K562 (cell line): ENCODE results near the gene PRKCE. TPM values are rescaled to one million over a fixed set of nuclear protein-coding genes. Genes with fewer than 3 reads are reported as not detected.

Source experiments
- CXXC5 ChIP-seq: fragments of 250-450 bp; sonication (Bioruptor Pico); IDR thresholded peaks from 2 replicates; pipeline ENCODE4 v1.8.0; 2022; ENCODE audit warnings: inconsistent platforms, mild to moderate bottlenecking, moderate library complexity
- FOXA1 ChIP-seq: fragments of 450-650 bp; IDR thresholded peaks from 2 replicates; pipeline ENCODE4 v1.6.1; 2016; ENCODE audit warnings: mild to moderate bottlenecking, borderline replicate concordance
- RBM15 ChIP-seq: fragments of 200-400 bp; formaldehyde crosslinking; IDR thresholded peaks from 2 replicates; pipeline ENCODE4 v1.6.1; 2018; ENCODE audit warnings: mild to moderate bottlenecking, low read length, moderate library complexity; ENCODE audit not compliant: insufficient read depth
- TAL1 ChIP-seq: fragments of 450-650 bp; IDR thresholded peaks from 2 replicates; pipeline ENCODE4 v1.6.1; 2016; ENCODE audit warnings: mild to moderate bottlenecking
- TCF3 ChIP-seq: sonication (generic); formaldehyde crosslinking; IDR thresholded peaks from 2 replicates; pipeline ENCODE4 v1.4.0; 2020; ENCODE audit warnings: mild to moderate bottlenecking, missing genetic modification reagents
- ZBTB7A ChIP-seq: IDR thresholded peaks from 2 replicates; pipeline ENCODE4 v1.6.1; 2011; ENCODE audit warnings: low read depth, mild to moderate bottlenecking, low read length, moderate library complexity, borderline replicate concordance; ENCODE audit not compliant: control insufficient read depth
- ZBTB8A ChIP-seq: fragments of 450-650 bp; IDR thresholded peaks from 2 replicates; pipeline ENCODE4 v1.6.1; 2018; ENCODE audit warnings: mild to moderate bottlenecking, moderate library complexity; ENCODE audit not compliant: partially characterized antibody
- ZEB2 ChIP-seq: fragments of 450-650 bp; IDR thresholded peaks from 2 replicates; pipeline ENCODE4 v1.6.1; 2016
- ZNF79 ChIP-seq: fragments of 250-450 bp; sonication (Bioruptor Pico); IDR thresholded peaks from 2 replicates; pipeline ENCODE4 v1.4.0; 2020; ENCODE audit warnings: low read depth, mild to moderate bottlenecking, moderate library complexity
- polyA plus RNA-seq, 8 experiments: library from polyadenylated mRNA; depleted of rRNA in 4 of 8; stranded (reverse) in 5 of 8; unstranded in 3 of 8; fragments of >200 nt; fragmentation: Nextera tagmentation in 2 of 8; fragmentation: Illumina TruSeq in 1 of 8; extraction: Ambion mirVana in 2 of 8; extraction: Trizol in 1 of 8; gene quantifications; 2 replicates each; pipeline versions ENCODE4 v1.2.1 to v1.2.3, GENCODE V29; 2011 to 2014; ENCODE audit warnings: inconsistent platforms in 1 of 8, missing spikeins in 1 of 8
- total RNA-seq, 7 experiments: library from RNA; depleted of rRNA in 6 of 7; stranded (reverse); fragments of >200 nt in 6 of 7; fragmentation: Illumina TruSeq in 2 of 7; extraction: Trizol in 2 of 7; gene quantifications; 2 replicates each; pipeline versions ENCODE4 v1.2.1 to v1.2.3, GENCODE V29; 2011 to 2021; ENCODE audit warnings: low replicate concordance in 1 of 7
- TF ChIP-seq, protein P1 (sequence below): fragments of 450-650 bp; formaldehyde crosslinking; IDR thresholded peaks from 2 replicates; pipeline ENCODE4 v1.4.0; 2020; ENCODE audit warnings: mild to moderate bottlenecking, mixed read lengths
- TF ChIP-seq, protein P2 (sequence below): IDR thresholded peaks from 3 replicates; pipeline ENCODE4 v1.6.1; 2011; ENCODE audit warnings: borderline replicate concordance, mild to moderate bottlenecking; ENCODE audit not compliant: insufficient read length, insufficient read depth
- TF ChIP-seq, protein P3 (sequence below), 3 experiments: fragments of 200-800 bp in 1 of 3; fragments of 250-450 bp in 1 of 3; fragments of 450-650 bp in 1 of 3; sonication (Bioruptor Pico) in 1 of 3; sonication (Bioruptor generic) in 1 of 3; formaldehyde crosslinking in 1 of 3; IDR thresholded peaks; 2 replicates each; pipeline versions ENCODE4 v1.6.1 to v1.8.0; 2016 to 2022; ENCODE audit warnings: mild to moderate bottlenecking in 2 of 3, missing genetic modification characterization in 2 of 3, missing compliant biosample characterization in 1 of 3, moderate library complexity in 1 of 3
- TF ChIP-seq, protein P4 (sequence below): fragments of 450-650 bp; conservative IDR thresholded peaks from 2 replicates; pipeline ENCODE4 v1.6.1; 2016; ENCODE audit warnings: missing genetic modification characterization, low read depth, mild to moderate bottlenecking, missing compliant biosample characterization, moderate library complexity
- TF ChIP-seq, protein P5 (sequence below), 2 experiments: fragments of 450-650 bp in 1 of 2; IDR thresholded peaks; 2 replicates each; pipeline ENCODE4 v1.6.1; 2011 to 2017; ENCODE audit warnings: low read depth in 2 of 2, antibody characterized with exemption in 1 of 2, borderline replicate concordance in 1 of 2, low read length in 1 of 2, mild to moderate bottlenecking in 1 of 2, mixed read lengths in 1 of 2; ENCODE audit not compliant: control insufficient read depth in 1 of 2

PRKCE gene
- total and polyA plus RNA-seq, 9 of the 15 experiments (the other 6 are each of a cell fraction or from before 2014, with no cell fraction given), result 0.06 to 1.0 (median 0.22) TPM; not detected in 1

DNA sequence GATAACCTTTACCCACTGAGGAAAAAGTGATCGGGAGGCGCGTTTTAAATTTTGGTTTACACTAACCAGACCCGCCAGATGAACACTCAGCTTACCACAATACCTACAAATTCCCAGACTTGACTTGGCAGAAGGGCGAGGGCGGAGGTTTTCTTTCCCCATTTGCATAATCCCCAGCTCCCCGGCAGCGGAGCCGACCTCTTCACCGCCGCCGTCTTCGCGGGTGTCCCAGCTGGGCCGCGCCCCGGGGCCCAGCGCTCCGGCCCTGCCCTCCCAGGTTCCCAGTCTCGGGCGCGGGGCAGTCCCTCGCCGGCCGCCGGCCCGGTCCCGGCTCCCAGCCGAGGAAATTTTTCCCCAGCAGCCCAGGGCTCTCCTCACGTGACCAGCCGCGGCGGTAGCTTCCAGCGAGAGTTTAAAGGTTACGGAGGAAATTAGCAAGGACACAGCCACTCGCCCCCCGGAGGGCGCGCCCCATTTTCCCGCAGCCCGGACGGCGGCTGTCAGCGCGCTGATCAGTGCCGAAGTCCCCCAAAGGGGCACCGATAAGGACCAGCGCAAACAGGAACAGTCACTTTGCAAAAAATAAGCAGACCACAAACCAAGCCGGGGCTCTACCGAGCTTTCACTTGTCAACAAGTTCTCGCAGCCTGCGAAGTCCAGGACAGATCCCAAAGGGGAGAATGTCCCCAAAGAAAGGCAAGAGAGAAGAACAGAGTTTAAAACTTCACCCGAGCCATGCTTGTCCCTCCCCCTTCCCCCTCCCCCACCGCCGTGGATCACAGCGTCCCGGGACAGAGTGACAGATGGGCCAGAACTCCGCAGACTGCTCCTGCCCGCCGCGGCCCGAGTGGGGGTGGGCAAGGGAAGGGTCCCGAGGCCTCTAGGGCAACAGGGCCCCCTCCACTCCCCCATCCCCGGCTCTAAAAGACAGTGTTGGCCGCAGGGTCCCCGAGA, 1.3 kb upstream of the PRKCE start (continued):
- TF ChIP-seq, protein P1, sequence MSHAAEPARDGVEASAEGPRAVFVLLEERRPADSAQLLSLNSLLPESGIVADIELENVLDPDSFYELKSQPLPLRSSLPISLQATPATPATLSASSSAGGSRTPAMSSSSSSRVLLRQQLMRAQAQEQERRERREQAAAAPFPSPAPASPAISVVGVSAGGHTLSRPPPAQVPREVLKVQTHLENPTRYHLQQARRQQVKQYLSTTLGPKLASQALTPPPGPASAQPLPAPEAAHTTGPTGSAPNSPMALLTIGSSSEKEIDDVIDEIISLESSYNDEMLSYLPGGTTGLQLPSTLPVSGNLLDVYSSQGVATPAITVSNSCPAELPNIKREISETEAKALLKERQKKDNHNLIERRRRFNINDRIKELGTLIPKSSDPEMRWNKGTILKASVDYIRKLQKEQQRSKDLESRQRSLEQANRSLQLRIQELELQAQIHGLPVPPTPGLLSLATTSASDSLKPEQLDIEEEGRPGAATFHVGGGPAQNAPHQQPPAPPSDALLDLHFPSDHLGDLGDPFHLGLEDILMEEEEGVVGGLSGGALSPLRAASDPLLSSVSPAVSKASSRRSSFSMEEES, result peak; percentile 94
- TF ChIP-seq RBM15 (no peak), ZBTB8A (no peak), ZEB2 (no peak), TAL1 (no peak), ZNF79 (CRISPR knock-in tag) (no peak), TCF3 (no peak), CXXC5 (peak; percentile 57), FOXA1 (no peak), ZBTB7A (peak; percentile 57; the same call in 1 of the 2 replicates)
- TF ChIP-seq, protein P2, sequence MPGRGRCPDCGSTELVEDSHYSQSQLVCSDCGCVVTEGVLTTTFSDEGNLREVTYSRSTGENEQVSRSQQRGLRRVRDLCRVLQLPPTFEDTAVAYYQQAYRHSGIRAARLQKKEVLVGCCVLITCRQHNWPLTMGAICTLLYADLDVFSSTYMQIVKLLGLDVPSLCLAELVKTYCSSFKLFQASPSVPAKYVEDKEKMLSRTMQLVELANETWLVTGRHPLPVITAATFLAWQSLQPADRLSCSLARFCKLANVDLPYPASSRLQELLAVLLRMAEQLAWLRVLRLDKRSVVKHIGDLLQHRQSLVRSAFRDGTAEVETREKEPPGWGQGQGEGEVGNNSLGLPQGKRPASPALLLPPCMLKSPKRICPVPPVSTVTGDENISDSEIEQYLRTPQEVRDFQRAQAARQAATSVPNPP, result no peak
- TF ChIP-seq, protein P3, sequence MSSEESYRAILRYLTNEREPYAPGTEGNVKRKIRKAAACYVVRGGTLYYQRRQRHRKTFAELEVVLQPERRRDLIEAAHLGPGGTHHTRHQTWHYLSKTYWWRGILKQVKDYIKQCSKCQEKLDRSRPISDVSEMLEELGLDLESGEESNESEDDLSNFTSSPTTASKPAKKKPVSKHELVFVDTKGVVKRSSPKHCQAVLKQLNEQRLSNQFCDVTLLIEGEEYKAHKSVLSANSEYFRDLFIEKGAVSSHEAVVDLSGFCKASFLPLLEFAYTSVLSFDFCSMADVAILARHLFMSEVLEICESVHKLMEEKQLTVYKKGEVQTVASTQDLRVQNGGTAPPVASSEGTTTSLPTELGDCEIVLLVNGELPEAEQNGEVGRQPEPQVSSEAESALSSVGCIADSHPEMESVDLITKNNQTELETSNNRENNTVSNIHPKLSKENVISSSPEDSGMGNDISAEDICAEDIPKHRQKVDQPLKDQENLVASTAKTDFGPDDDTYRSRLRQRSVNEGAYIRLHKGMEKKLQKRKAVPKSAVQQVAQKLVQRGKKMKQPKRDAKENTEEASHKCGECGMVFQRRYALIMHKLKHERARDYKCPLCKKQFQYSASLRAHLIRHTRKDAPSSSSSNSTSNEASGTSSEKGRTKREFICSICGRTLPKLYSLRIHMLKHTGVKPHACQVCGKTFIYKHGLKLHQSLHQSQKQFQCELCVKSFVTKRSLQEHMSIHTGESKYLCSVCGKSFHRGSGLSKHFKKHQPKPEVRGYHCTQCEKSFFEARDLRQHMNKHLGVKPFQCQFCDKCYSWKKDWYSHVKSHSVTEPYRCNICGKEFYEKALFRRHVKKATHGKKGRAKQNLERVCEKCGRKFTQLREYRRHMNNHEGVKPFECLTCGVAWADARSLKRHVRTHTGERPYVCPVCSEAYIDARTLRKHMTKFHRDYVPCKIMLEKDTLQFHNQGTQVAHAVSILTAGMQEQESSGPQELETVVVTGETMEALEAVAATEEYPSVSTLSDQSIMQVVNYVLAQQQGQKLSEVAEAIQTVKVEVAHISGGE (CRISPR knock-in tag; IDR thresholded peaks at IDR 0.05), result no peak; a peak in 1 of 6 replicates
- TF ChIP-seq, protein P4, sequence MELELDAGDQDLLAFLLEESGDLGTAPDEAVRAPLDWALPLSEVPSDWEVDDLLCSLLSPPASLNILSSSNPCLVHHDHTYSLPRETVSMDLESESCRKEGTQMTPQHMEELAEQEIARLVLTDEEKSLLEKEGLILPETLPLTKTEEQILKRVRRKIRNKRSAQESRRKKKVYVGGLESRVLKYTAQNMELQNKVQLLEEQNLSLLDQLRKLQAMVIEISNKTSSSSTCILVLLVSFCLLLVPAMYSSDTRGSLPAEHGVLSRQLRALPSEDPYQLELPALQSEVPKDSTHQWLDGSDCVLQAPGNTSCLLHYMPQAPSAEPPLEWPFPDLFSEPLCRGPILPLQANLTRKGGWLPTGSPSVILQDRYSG (tag), result no peak
- TF ChIP-seq, protein P5, sequence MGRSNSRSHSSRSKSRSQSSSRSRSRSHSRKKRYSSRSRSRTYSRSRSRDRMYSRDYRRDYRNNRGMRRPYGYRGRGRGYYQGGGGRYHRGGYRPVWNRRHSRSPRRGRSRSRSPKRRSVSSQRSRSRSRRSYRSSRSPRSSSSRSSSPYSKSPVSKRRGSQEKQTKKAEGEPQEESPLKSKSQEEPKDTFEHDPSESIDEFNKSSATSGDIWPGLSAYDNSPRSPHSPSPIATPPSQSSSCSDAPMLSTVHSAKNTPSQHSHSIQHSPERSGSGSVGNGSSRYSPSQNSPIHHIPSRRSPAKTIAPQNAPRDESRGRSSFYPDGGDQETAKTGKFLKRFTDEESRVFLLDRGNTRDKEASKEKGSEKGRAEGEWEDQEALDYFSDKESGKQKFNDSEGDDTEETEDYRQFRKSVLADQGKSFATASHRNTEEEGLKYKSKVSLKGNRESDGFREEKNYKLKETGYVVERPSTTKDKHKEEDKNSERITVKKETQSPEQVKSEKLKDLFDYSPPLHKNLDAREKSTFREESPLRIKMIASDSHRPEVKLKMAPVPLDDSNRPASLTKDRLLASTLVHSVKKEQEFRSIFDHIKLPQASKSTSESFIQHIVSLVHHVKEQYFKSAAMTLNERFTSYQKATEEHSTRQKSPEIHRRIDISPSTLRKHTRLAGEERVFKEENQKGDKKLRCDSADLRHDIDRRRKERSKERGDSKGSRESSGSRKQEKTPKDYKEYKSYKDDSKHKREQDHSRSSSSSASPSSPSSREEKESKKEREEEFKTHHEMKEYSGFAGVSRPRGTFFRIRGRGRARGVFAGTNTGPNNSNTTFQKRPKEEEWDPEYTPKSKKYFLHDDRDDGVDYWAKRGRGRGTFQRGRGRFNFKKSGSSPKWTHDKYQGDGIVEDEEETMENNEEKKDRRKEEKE (IDR thresholded peaks at IDR 0.05; ENCODE audit: borderline replicate concordance in 1 of 2, control insufficient read depth in 1 of 2, low read depth in 2 of 2, low read length in 1 of 2), result no peak
